Iris pigment epithelial cell (primary cell): ENCODE results near the gene ZBTB16.

Experiments used
- DNase-seq: peaks from one replicate; pipeline ENCODE4 v3.0.0-alpha.2; 2011; ENCODE audit warnings: low read depth

ZBTB16 gene

GRCh38 chr11:114131461-114131864 lies 72.0 kb downstream of the ZBTB16 start:
- peak; percentile 44 for DNase-seq

DNA sequence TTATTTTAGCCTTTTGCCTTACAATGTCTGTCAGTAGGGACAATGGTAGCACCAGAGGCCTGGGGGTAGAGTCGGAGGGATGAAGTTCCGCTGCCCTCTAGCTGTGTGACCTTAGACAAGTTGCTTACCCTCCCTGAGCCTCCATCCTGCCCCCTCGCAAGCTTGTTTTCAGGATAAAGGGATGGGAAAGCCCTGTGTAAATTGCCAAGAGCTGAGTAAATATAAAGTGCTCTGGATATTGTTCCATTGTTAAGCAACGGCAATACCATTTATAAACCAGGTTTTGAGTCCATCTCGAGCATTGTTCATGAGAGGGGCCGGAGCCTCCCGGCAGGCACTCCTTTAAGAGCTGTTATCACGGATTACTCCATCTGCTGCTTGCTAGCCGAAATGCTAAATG lies 72.9 kb downstream of the ZBTB16 start:
- no peak for DNase-seq

GRCh38 chr11:114132944-114133394 lies 73.5 kb downstream of the ZBTB16 start:
- DNase-seq, result peak; percentile 64

- DNase-seq, result no peak
Observed at GRCh38 chr11:114133548-114134329, 74.2 kb downstream of the ZBTB16 start.

DNA sequence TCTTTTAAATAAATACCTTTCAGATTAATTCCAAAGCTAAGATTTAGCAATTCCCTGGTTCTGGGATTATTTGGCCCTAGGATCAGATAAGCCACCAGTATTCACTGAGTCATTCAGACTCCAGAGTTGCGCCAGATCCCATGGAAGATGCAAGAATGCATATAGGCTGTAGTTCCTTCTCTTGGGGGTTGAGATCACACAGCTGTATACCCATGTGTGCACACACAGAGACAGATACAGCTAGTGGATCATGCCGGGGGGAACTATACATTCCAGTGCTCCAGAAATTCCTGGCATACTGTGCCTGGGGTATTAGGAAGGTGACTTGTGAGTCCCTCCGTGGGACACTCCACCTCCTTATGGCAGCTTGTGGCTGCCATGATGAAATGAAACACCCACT lies 75.4 kb downstream of the ZBTB16 start:
- DNase-seq, result peak; percentile 93

GRCh38 chr11:114135737-114136151 lies 76.2 kb downstream of the ZBTB16 start:
- DNase-seq, result peak; percentile 67

GRCh38 chr11:114136686-114137640 lies 77.5 kb downstream of the ZBTB16 start:
- DNase-seq, result no peak

DNA sequence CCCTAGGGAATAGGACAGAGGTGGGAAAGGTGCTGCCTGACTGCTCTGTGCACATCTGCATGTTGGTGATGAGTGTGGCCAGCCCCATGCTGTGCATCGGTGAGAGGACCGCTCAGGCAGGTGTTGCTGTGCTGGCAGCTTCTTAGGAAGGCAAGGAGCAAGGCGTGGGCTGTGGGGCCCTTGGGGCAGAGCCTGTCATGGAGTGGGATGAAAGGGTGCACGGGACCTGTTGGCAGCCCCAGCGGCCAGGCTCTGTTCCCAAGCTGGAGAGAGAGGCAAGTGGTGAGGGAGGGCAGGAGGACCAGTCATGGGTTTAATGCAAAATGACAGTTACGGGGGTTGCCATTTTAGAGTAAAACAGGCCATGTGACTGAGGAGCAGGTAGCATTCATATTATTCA lies 78.3 kb downstream of the ZBTB16 start:
- no peak for DNase-seq

DNA sequence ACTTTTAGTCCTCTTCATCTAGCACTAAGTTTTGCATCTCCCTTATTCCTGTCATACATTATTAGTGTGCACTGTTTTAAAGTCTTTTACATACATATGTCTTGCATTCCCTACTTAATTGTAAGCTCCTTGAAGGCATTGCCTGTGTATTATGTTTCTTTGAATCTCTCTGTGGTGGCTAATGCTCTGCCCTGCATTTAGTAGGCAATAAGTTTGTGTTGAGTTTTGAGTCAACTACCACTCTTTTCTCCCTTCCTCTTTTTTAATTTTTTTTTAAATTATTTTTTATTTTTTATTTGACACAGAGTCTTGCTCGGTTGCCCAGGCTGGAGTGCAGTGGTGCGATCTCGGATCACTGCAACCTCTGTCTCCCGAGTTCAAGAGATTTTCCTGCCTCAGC lies 78.9 kb downstream of the ZBTB16 start:
- no peak for DNase-seq

GRCh38 chr11:114140826-114141225 lies 81.3 kb downstream of the ZBTB16 start:
- DNase-seq, result no peak

- no peak for DNase-seq
Observed at GRCh38 chr11:114141863-114142580, 82.5 kb downstream of the ZBTB16 start.

GRCh38 chr11:114142707-114143106 lies 83.2 kb downstream of the ZBTB16 start:
- no peak for DNase-seq

DNA sequence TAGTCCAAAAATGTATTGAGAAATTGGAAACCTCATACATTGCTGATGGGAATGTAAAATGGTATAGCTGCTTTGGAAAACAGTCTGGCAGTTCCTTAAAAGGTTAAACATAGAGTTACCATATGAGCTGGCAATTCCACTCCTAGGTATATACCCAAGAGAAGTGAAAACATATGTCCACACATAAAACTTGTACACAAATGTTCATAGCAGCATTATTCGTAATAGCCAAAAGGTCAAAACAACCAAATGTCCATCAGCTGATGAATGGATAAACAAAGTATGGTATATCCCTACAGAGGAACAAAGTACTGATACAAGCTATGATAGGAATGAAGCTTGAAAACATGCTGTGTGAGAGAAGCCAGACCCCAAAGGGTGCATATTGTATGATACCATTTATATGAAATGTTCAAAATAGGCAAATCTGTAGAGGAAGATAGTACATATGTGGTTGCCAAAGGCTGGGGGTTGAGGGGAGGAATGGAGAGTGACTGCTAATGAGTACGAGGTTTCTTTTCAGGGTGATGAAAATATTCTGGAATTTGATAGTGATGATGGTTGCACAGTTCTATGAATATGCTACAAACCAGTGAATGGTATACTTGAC lies 85.8 kb downstream of the ZBTB16 start:
- peak; percentile 75 for DNase-seq

- peak; percentile 93 for DNase-seq
Observed at GRCh38 chr11:114147375-114148012, 88.0 kb downstream of the ZBTB16 start.

- no peak for DNase-seq
Observed at GRCh38 chr11:114148013-114148382, 88.5 kb downstream of the ZBTB16 start.

GRCh38 chr11:114149689-114150407 lies 90.3 kb downstream of the ZBTB16 start:
- no peak for DNase-seq

DNA sequence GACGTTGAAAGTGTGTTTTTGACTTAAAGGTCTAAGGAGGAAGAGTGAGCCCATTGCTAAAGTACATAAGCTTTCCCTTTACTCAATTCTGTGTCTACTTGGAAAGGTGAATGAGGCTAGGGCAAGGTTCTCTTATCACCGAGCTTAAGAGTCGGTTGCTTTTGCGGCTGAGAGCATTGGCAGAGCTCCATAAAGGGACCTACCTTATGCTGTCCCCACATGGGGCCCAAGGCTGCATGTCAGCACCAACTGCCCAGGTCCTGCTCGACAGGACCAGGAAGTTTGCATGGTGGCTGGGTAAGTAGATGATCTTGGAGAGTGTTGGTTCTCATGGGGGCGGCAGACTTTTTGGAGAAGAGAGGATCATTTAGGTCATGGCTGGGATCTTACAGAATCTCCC lies 91.2 kb downstream of the ZBTB16 start:
- no peak for DNase-seq

GRCh38 chr11:114151631-114152030 lies 92.1 kb downstream of the ZBTB16 start:
- no peak for DNase-seq

DNA sequence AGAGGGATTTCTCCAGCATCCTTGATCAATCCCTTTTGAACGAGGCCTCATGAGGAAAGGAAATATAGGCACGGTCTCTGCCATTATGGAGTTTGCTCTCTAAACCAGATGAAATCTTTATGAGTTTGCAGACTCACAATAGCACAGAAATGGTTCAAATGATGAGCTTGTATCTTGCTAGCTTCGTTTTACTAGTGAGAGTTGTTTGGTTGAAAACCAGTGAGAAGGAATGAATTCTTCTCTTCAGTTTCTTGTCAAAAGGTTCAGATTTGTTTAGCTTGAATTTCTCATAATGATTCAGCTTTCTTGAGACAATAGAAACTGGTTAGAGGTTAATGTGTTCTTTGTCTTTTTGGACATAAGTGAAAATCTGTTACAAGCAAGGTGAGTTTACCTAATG lies 92.7 kb downstream of the ZBTB16 start:
- no peak for DNase-seq

- no peak for DNase-seq
Observed at GRCh38 chr11:114152785-114153184, 93.3 kb downstream of the ZBTB16 start.

- no peak for DNase-seq
Observed at GRCh38 chr11:114153224-114153623, 93.7 kb downstream of the ZBTB16 start.
